D721Med (cell line): ENCODE measurements around the gene BMPER.
A peak's percentile ranks its signal among the peaks of the same experiment; 100 is the strongest.

Source experiments
- DNase-seq: peaks from one replicate; pipeline ENCODE4 v3.0.0; 2011; ENCODE audit warnings: low spot score; ENCODE audit not compliant: insufficient read length
- FAIRE-seq: peaks from 2 replicates; lab custom pipeline; 2011; peaks lifted over from hg19 to GRCh38; lab: Jason Lieb, UNC
- TF ChIP-seq, protein P1 (sequence below): IDR thresholded peaks from 2 replicates; pipeline ENCODE4 v1.5.1; 2012; ENCODE audit warnings: mild to moderate bottlenecking, control low read depth; ENCODE audit not compliant: insufficient read depth; ENCODE audit errors: missing control alignments

Gene BMPER

DNA sequence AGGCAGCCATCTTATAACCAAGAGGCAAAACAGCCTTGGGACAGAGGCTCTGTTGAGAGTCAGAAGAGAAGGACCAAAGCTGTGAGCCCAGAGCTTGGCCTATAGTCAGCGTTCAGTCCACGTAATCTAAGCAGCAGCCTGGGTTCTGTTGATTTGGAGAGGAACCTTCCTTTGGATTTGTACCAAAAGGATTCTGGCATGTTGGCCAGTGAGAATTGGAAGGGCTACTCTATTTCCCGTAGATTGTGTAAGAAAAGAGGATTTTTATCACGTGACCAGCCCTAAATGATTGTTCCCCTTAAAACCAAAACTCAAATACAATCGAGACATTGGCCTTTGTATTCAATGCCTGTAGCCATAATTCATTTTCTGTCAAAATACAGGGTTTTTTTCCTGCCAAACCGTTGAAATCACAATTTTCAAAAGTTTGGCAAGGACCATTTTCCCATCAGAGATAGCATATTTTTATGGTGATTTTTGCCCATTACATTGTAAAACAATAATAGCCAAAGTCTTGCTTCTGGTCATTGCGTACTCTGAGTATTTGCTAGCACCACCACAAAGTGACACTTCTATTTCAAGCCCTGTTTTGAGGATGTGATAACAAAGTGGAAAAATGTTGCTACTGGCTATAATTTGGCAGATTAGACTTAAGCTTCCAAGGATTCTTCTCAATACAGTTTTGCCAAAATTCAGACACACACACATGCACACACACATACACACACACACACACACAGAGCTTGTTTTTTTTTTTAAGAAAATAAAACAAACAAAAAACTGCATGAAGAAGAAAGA, 23.1 kb upstream of the BMPER start:
- TF ChIP-seq, protein P1, sequence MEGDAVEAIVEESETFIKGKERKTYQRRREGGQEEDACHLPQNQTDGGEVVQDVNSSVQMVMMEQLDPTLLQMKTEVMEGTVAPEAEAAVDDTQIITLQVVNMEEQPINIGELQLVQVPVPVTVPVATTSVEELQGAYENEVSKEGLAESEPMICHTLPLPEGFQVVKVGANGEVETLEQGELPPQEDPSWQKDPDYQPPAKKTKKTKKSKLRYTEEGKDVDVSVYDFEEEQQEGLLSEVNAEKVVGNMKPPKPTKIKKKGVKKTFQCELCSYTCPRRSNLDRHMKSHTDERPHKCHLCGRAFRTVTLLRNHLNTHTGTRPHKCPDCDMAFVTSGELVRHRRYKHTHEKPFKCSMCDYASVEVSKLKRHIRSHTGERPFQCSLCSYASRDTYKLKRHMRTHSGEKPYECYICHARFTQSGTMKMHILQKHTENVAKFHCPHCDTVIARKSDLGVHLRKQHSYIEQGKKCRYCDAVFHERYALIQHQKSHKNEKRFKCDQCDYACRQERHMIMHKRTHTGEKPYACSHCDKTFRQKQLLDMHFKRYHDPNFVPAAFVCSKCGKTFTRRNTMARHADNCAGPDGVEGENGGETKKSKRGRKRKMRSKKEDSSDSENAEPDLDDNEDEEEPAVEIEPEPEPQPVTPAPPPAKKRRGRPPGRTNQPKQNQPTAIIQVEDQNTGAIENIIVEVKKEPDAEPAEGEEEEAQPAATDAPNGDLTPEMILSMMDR: no peak
- no peak for FAIRE-seq

DNA sequence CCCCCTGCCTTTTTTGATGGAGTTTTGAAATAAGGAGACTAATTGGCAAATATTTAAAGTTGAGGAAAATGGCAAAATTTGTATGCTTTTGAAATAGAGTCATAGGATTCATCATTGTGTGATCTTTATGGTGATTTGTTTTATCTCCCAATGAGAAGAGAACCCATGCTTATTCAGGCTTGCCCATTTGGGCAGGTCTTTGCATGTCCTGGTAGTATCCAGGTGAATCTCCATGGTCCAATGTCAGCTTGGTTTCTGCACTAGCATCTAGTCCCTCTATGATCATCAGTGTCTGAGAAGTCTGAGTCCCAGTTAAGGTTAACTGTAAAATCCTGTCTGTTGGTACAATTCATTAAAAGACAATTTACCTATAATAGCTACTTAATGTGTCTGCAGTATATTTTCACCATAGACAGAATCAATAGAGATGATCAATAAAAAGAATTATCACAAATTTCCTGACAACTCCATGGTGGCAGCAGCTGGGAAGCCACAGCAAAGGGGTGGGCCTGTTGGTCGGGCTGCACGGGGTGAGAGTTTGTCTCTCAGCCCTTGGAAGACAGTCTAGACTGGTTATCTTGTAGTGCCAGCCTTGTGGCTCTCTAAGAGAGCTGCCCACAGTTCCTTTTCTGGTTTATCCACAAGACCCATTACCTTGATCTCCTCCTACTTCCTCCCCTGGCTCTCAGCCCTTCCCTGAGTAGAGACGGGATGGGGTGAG, 22.2 kb upstream of the BMPER start:
- FAIRE-seq (no peak), DNase-seq (no peak)
- TF ChIP-seq, protein P1: no peak

More for the DNA sequence above, 23.1 kb upstream of the BMPER start:
- DNase-seq: no peak

DNA sequence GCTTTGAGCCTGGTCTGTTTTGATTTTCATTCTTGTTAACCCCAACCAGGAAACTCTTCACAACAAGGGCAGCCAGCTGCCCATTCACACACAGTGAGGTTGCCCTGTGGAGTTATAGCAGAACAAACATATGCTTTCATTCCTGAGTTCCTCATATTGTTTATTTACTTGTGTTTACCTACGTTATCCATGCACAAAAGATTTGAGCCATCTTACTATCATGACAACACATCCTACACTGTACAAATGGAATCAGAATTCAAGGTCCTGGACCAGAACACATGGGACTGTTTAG, 21.7 kb upstream of the BMPER start:
- FAIRE-seq (no peak), DNase-seq (no peak)
- TF ChIP-seq, protein P1: no peak

DNA sequence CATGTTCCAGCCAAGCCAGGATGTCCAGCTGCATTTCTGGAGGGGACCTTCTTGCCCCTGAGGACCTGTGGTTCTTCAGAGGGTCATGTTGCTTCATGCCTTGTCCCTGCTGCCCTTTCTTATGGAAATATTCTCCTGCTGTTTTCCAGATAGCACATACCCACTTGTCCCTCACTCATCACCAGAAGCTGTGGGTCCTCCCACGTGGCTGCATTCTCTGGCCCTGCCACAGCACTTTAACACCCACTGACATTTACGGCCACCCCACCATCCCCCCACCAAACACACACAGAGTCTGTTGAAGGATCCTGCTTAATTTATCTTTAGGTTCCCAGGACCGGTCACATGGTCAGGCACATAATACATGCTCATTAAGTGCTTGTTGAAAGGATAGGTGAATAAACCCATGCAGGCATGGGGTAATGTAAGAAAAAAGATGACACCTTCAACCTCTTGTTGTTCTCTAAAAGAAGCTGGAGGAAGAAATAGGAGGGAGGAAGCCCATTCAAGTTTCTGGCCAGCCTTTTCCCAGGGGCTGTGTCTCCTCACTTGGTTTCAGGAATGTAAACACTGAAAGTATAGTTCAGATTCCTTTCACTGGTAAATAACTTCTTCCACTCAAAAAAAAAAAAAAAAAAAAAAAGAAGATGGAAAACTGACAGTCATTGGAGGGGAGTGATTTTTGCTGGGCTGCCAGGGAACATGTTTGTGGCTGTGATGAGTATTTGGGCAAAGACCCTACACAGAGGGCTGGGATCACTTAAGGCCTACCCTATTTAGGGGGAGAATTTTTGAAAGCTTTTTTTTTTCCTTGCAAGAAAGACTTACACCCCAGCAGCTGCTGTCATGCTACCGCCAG, 19.8 kb upstream of the BMPER start:
- FAIRE-seq (no peak), DNase-seq (no peak)

DNA sequence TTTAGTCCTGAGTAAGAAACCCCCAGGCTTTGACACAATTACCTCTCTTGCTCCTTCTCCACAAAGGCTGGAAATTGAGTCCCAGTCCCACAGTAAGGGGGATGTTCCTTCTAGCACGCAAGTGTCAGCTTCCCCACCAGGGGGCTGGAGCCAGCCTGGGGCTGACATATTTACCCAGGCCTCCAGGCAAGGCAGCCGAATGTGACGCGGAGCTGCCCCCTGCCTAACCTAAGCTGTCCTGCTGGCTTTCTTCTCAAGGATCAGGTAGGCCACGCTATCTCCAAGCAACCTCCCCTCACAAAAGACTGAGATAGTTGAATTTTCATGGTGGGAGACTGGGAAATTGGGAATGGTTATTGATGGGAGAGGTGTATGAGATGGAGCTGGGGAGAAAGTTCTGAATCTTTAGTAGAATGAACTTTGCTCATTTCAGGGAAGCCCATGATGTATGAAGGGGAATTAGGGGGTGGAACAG, 19.2 kb upstream of the BMPER start:
- no peak for FAIRE-seq
- DNase-seq: no peak
- TF ChIP-seq, protein P1: peak; percentile 15

More for the DNA sequence above, 19.8 kb upstream of the BMPER start:
- TF ChIP-seq, protein P1: no peak

DNA sequence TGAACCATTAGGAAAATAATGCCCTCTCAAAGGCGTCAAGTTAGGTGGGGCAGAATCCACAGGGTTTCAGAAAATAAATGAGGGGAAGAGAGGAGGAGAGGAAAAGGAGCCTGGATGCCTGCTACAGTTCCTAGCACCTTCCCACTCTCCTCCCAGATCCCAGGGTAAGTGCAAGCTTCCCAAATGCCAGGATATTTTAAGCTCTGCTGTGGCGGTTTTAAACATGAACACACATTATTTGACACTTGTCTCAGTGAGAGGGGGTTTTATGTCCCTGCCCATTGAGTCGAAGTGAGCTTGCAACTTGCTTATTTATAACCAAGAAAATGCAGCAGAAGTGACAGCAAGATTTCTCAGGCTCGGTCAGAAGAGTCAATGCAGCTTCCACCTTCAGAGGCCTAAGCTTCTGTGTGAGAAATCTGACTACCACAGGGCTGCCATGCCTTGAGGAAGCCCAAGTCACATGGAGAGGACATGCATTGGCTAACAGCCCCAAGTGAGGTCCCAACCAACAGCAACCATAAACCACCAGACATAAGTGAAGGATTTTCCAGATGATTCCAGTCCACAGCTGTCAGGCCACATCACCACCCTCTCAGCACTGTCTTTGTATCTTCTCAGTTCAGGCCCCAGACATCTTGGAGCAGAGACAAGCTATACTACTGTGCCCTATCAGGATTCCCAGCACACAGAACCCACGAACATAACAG, 17.9 kb upstream of the BMPER start:
- no peak for FAIRE-seq

More for the DNA sequence above, 17.9 kb upstream of the BMPER start:
- TF ChIP-seq, protein P1: no peak
- DNase-seq: no peak
